ENCODE data around the gene OR56B1.

DNA sequence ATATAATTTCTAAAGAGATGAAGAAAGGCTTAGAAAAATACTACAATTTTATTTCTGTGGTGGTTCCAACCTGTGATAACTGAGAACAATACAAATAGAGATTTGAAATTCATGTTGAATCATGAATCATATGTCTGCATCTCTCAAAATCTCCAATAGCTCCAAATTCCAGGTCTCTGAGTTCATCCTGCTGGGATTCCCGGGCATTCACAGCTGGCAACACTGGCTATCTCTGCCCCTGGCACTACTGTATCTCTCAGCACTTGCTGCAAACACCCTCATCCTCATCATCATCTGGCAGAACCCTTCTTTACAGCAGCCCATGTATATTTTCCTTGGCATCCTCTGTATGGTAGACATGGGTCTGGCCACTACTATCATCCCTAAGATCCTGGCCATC is at the start of gene OR56B1:
- TF ChIP-seq POLR2AphosphoS5 (IDR thresholded peaks at IDR 0.05; ENCODE audit: low read depth, low read length) (no peak), POLR2A (IDR thresholded peaks at IDR 0.05; ENCODE audit: low read depth, low read length) (no peak), PAX5 (IDR thresholded peaks at IDR 0.05; ENCODE audit: insufficient read depth, low read length, severe bottlenecking) (no peak), SPI1 (IDR thresholded peaks at IDR 0.05; ENCODE audit: low read depth, low read length) (no peak), TAF1 (IDR thresholded peaks at IDR 0.05; ENCODE audit: low read depth, low read length) (no peak)
